ENCODE measurements around the gene PLXNA4.

DNA sequence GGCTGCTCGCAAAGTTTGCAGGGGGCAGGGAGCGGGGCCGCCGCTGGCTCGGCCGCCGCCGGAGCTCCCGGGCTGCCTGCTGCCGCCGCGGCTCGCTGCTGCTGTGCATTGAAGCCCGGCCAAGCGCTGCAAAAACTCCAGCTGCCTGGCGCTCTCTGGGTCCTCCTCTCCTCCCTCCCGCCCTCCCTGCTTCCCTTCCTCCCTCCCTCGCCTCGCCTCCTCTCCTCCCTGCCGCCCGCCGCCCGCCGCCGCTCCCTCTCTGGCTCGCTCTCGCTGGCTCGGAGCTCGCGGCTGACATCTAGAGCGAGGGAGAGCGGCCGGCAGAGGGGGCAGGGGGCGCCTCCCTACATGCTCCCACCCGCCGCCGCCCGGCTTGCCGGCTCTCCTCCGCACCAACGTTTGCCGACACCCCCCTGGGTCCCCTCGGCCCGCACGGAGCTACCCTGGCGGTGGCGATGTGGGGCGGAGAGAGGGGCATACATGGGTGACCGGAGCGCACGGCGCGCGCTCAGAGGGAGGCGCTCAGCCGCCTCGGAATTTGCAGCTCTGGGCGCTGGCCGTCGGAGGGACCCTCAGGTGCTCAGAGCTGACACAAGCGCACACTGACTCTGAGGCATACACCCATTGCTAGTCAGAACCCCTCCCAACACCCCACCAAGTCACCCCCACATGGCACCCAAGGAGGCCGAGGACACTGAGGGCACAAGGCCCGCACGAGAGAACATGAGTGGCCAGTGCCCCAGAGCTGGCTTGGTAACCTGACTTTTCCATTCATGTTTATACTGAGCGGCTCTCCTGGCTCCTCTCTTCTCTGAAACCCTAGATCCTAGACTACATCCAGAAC lies 1.2 kb upstream of the PLXNA4 start:
- TF ChIP-seq EZH2 (IDR thresholded peaks at IDR 0.05; ENCODE audit: insufficient read depth, poor library complexity, severe bottlenecking), result peak; percentile 79
- TF ChIP-seq EZH2phosphoT487 (IDR thresholded peaks at IDR 0.05; ENCODE audit: insufficient read depth, low read depth), result no peak

Measured in GM23248 (cell line).